Activated B cell treated with CpG ODN at 0.5 μM for 24 hours (primary cell): Measurements from ENCODE around the gene FMO5. TPM values are rescaled to one million over a fixed set of nuclear protein-coding genes. Genes with fewer than 3 reads are reported as not detected.
"Not testable (repeated sequence)": the region's sequence is repeated elsewhere in the genome, so short reads cannot be mapped to it uniquely, and the experiment has no call there.

Experiments used
- ATAC-seq: fragments of 200-7000 bp; cut with Tn5 transposase; one replicate; pipeline ENCODE4 v1.10.0; 2021; ENCODE audit warnings: low read depth, mild to moderate bottlenecking, moderate library complexity
- CTCF ChIA-PET: fragments of 350-600 bp; sonication (Branson Sonifier 250); formaldehyde crosslinking; loops from one replicate; lab custom pipeline; 2021; ENCODE audit warnings: antibody characterized with exemption; lab: Charles Lee
- POLR2A ChIA-PET: fragments of 350-600 bp; sonication (Branson Sonifier 250); formaldehyde crosslinking; loops from one replicate; lab custom pipeline; 2021; ENCODE audit warnings: antibody characterized with exemption; lab: Charles Lee
- DNase-seq: peaks from one replicate; pipeline ENCODE4 v3.0.0; 2022
- H3K27ac Mint-ChIP-seq: one replicate; pipeline ENCODE4 v1.8.0; 2020; ENCODE audit warnings: mixed read lengths
- H3K27me3 Mint-ChIP-seq: one replicate; pipeline ENCODE4 v1.8.0; 2021; ENCODE audit warnings: mixed read lengths
- H3K36me3 Mint-ChIP-seq: one replicate; pipeline ENCODE4 v1.8.0; 2021; ENCODE audit warnings: low read depth, mixed read lengths
- H3K4me1 Mint-ChIP-seq: one replicate; pipeline ENCODE4 v1.8.0; 2021; ENCODE audit warnings: mixed read lengths
- H3K4me3 Mint-ChIP-seq: one replicate; pipeline ENCODE4 v1.8.0; 2020; ENCODE audit warnings: mild to moderate bottlenecking, mixed read lengths
- H3K9me3 Mint-ChIP-seq: one replicate; pipeline ENCODE4 v1.8.0; 2020; ENCODE audit warnings: mixed read lengths
- intact Hi-C: fragments of 100-400 bp; cut with micrococcal nuclease; formaldehyde crosslinking; loops from one replicate; pipeline ENCODE4 v1.15.1; 2024
- total RNA-seq: library from RNA; stranded (reverse); gene quantifications from 2 replicates; pipeline ENCODE4 v1.2.3, GENCODE V29; 2022
- TF ChIP-seq, protein P1 (sequence below): fragments of 200-600 bp; IDR thresholded peaks from one replicate; pipeline ENCODE4 v1.8.0; 2022; ENCODE audit warnings: antibody characterized with exemption, mild to moderate bottlenecking

FMO5 gene
- total RNA-seq, 1 donor from 2014 or later: 1.8 TPM

DNA sequence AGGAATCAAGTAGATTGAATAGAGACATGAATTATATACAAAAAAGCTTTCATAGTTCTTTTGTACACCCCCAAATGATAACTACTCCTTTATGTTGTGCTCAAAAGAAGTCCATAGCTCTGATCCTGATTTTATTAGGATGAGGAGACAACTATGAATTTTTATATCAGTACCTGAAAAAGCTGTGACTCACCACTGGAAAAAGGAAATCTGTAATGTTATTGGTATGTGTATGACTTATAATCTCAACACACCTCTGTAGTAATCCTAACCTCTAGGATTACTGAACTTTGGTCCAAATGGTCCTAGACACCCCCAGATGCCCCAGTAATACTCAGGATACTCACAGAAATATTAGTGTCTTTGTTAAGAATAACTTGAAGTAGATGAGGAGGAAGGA lies 63.0 kb downstream of the FMO5 start:
- ATAC-seq: no peak
- Mint-ChIP-seq H3K27me3 (no peaks in the 10 kb centered on the region), H3K27ac (no peak overlapping the region), H3K4me3 (no peak overlapping the region), H3K9me3 (no peaks in the 10 kb centered on the region), H3K36me3 (peaks cover 85% of the 10 kb centered on the region), H3K4me1 (no peaks in the 10 kb centered on the region)
- ChIA-PET CTCF (interaction anchor here (1.1 kb wide), 1 partner anchor 81 kb away, joined by 3 read pairs; no protein-coding TSS in a partner anchor), POLR2A (no interaction called here)
- TF ChIP-seq, protein P1, sequence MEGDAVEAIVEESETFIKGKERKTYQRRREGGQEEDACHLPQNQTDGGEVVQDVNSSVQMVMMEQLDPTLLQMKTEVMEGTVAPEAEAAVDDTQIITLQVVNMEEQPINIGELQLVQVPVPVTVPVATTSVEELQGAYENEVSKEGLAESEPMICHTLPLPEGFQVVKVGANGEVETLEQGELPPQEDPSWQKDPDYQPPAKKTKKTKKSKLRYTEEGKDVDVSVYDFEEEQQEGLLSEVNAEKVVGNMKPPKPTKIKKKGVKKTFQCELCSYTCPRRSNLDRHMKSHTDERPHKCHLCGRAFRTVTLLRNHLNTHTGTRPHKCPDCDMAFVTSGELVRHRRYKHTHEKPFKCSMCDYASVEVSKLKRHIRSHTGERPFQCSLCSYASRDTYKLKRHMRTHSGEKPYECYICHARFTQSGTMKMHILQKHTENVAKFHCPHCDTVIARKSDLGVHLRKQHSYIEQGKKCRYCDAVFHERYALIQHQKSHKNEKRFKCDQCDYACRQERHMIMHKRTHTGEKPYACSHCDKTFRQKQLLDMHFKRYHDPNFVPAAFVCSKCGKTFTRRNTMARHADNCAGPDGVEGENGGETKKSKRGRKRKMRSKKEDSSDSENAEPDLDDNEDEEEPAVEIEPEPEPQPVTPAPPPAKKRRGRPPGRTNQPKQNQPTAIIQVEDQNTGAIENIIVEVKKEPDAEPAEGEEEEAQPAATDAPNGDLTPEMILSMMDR: no peak
- no peak for DNase-seq
- intact Hi-C loops: no loop called here

DNA sequence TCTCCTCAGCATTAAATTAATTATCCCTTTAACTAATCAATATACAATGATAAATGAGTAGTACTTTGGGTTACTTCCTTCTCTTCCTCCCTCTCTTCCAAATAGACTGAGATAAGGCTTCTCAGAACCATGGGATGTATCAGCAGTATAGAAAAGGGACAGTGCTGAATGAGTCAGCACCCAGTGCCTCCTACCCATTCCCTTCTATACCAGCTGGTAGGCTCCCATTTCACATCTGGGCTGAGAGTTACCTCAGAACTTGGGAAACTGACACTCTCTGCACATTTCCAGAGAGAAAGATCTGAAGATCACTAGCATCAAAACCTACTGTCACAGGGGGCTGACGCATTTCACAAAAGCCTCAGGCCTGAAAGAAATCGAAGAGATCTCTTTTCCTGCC lies 68.0 kb downstream of the FMO5 start:
- CTCF ChIA-PET, intact Hi-C loops: not testable (repeated sequence)

DNA sequence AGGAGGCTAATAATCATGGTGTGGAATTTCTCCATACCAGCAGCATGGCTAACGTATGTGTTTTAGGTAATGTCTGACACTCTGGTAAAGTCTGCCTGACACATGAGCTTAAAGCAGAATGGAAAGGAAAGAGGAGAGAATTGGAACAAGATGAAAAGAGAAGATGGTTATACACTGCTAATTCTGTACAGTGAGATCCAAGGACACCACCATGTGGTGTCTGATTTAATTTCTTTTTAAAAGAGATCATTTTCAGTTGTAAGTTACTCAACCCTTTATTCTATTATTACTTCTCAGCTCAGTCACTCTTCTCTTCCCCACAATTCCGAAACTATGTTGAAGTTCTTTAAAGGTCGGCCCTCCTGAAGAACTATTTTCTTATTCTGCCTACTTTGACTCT lies 68.5 kb downstream of the FMO5 start:
- intact Hi-C loops: no loop called here
- Mint-ChIP-seq H3K27ac (no peak overlapping the region), H3K9me3 (no peaks in the 10 kb centered on the region), H3K27me3 (no peaks in the 10 kb centered on the region), H3K36me3 (peaks cover 70% of the 10 kb centered on the region), H3K4me3 (no peak overlapping the region), H3K4me1 (no peaks in the 10 kb centered on the region)
- ChIA-PET CTCF (interaction anchor here (0.5 kb wide), 1 partner anchor 16 kb away, joined by 3 read pairs; no protein-coding TSS in a partner anchor), POLR2A (interaction anchor here (0.6 kb wide), 1 partner anchor 72 kb away, joined by 3 read pairs; no protein-coding TSS in a partner anchor)
- ATAC-seq (no peak), DNase-seq (no peak)
- TF ChIP-seq, protein P1: no peak

More for the DNA sequence above, 68.0 kb downstream of the FMO5 start:
- ATAC-seq, H3K27ac Mint-ChIP-seq, DNase-seq, POLR2A ChIA-PET, H3K9me3 Mint-ChIP-seq, H3K4me3 Mint-ChIP-seq, H3K4me1 Mint-ChIP-seq, H3K27me3 Mint-ChIP-seq: not testable (repeated sequence)
- peaks cover 73% of the 10 kb centered on the region for H3K36me3 Mint-ChIP-seq

DNA sequence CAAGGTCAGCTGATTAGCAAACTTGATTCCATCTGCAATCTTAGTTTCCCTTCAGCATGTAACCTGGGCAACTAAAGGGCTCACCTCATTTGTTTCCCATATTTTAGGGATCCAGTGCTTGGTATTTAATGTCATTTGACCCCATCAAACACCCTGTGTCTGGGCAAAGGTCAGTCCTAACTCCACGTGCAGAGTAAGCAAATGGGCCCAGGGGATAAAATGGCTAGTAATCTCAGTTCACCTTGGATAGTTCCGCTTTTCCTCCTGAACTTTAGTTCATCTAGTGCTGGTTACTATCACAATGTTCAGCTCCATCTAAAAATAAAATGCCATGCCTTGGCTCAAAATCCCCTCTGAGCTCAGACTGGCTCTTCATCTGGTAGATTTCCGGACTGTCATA lies 72.4 kb downstream of the FMO5 start:
- ChIA-PET CTCF (no interaction called here), POLR2A (no interaction called here)
- peaks cover 36% of the 10 kb centered on the region for H3K36me3 Mint-ChIP-seq
- no peaks in the 10 kb centered on the region for H3K27me3 Mint-ChIP-seq
- DNase-seq: no peak
- H3K4me1 Mint-ChIP-seq: no peaks in the 10 kb centered on the region
- intact Hi-C loops: no loop called here
- no peak overlapping the region for H3K4me3 Mint-ChIP-seq
- no peak for ATAC-seq
- H3K27ac Mint-ChIP-seq: no peak overlapping the region
- TF ChIP-seq, protein P1: no peak
- H3K9me3 Mint-ChIP-seq: no peaks in the 10 kb centered on the region

DNA sequence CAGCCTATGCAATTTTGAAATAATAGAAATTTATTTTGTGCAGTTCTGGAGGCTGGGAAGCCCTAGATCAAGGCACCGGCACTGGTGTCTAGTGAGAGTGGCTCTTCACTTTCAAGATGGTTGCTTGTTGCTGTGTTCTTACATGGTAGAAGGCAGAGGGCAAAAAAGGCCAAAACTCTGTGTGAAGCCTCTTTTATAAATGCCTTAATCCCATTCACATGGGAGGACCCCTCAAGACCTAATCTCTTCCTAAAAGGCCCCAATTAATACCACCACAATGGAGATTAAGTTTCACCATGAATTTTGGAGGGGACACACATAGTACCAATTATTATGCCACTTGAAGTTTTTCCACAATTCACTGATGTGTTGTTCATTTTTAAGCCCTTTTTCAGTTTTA lies 73.9 kb downstream of the FMO5 start:
- peaks cover 20% of the 10 kb centered on the region for H3K36me3 Mint-ChIP-seq
- intact Hi-C loops: no loop called here
- POLR2A ChIA-PET: no interaction called here
- CTCF ChIA-PET: no interaction called here
- no peak overlapping the region for H3K27ac Mint-ChIP-seq
- H3K27me3 Mint-ChIP-seq: no peaks in the 10 kb centered on the region
- TF ChIP-seq, protein P1: no peak
- ATAC-seq: no peak
- no peak overlapping the region for H3K4me3 Mint-ChIP-seq
- DNase-seq: no peak
- no peaks in the 10 kb centered on the region for H3K4me1 Mint-ChIP-seq
- H3K9me3 Mint-ChIP-seq: no peaks in the 10 kb centered on the region

DNA sequence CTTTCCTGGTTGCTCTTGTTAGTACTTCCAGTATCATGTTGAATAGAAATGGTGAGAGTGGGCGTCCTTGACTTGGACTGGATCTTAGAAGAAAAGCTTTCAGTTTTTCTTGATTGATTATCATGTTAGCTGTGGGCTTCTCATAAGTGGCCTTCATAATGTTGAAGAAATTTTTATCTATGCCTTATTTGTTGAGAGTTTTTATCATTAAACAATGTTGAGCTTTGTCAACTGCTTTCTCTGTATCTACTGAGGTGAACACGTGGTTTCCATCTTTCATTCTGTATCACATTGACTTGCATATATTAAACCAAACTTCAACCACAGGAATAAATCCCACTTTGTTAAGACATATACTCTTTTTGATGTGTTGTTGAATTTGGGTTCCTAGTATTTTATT lies 82.3 kb downstream of the FMO5 start:
- Mint-ChIP-seq H3K27me3 (peaks cover 37% of the 10 kb centered on the region), H3K36me3 (no peaks in the 10 kb centered on the region), H3K9me3 (no peaks in the 10 kb centered on the region), H3K27ac (no peak overlapping the region), H3K4me3 (no peak overlapping the region), H3K4me1 (no peaks in the 10 kb centered on the region)
- ATAC-seq (no peak), DNase-seq (no peak)
- CTCF ChIA-PET: no interaction called here
- intact Hi-C loops: loop anchor here (1.0 kb wide), 1 partner anchor 8 kb away; no protein-coding TSS in a partner anchor
- POLR2A ChIA-PET: no interaction called here
- TF ChIP-seq, protein P1: no peak
